HG02623 (cell line): ENCODE measurements around the gene PGS1.

Experiments used
- ATAC-seq: cut with Tn5 transposase; IDR thresholded peaks from one replicate; pipeline ENCODE4 v1.9.1; 2021; ENCODE audit warnings: moderate library complexity; ENCODE audit not compliant: unreplicated experiment

The PGS1 gene

GRCh38 chr17:78422872-78423588, 44.6 kb downstream of the PGS1 start:
- ATAC-seq = no peak

- no peak for ATAC-seq
Measured at GRCh38 chr17:78423961-78424675, 45.7 kb downstream of the PGS1 start.

GRCh38 chr17:78425429-78425828, 47.0 kb downstream of the PGS1 start:
- ATAC-seq = no peak

GRCh38 chr17:78426293-78426879, 47.9 kb downstream of the PGS1 start:
- no peak for ATAC-seq

- ATAC-seq = no peak
Measured at GRCh38 chr17:78427140-78427539, 48.7 kb downstream of the PGS1 start.

- no peak for ATAC-seq
Measured at GRCh38 chr17:78428025-78428575, 49.7 kb downstream of the PGS1 start.

GRCh38 chr17:78428836-78429617, 50.6 kb downstream of the PGS1 start:
- ATAC-seq = no peak

- no peak for ATAC-seq
Measured at GRCh38 chr17:78429618-78429995, 51.2 kb downstream of the PGS1 start.

GRCh38 chr17:78430892-78431691, 52.6 kb downstream of the PGS1 start:
- no peak for ATAC-seq

GRCh38 chr17:78431692-78431958, 53.2 kb downstream of the PGS1 start:
- ATAC-seq = no peak

- ATAC-seq = no peak
Measured at GRCh38 chr17:78432226-78433012, 54.0 kb downstream of the PGS1 start.

- ATAC-seq = no peak
Measured at GRCh38 chr17:78433013-78433727, 54.7 kb downstream of the PGS1 start.

- ATAC-seq = no peak
Measured at GRCh38 chr17:78433780-78434335, 55.4 kb downstream of the PGS1 start.

- ATAC-seq = no peak
Measured at GRCh38 chr17:78434455-78435329, 56.2 kb downstream of the PGS1 start.

GRCh38 chr17:78435330-78436005, 57.0 kb downstream of the PGS1 start:
- ATAC-seq = no peak

GRCh38 chr17:78437508-78438169, 59.2 kb downstream of the PGS1 start:
- ATAC-seq = no peak

GRCh38 chr17:78438271-78438691, 59.8 kb downstream of the PGS1 start:
- ATAC-seq = no peak
